T-helper 22 cell (primary cell): Measurements from ENCODE around the gene ADD3.

Experiments used
- DNase-seq: peaks from one replicate; pipeline ENCODE4 v3.0.0-alpha.2; 2020; ENCODE audit warnings: low read depth

ADD3 gene

GRCh38 chr10:110176141-110177030, 168.6 kb downstream of the ADD3 start:
- DNase-seq: no peak

- DNase-seq: no peak
These were observed 171.4 kb downstream of the ADD3 start for GRCh38 chr10:110179220-110179619.

DNA sequence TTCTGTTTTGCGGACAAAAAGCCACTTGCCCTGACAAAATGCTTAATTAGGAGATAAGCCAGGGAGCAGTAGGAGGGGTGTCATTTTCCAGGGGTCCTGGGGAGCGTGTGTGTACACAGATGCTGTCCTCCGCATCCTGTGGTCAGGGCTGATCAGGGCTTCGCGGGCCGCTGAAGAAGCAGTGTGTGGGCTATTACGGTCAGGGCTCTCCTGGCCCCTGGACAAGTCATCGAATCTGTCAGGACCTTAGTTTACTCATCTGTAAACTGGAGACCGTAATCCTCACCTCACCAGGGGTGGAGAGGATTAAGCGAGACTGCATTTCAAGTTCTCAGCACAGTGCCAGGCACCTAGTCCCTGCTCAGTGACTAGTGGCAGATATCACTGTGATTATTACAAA, 173.7 kb downstream of the ADD3 start:
- no peak for DNase-seq

- no peak for DNase-seq
These were observed 174.1 kb downstream of the ADD3 start for GRCh38 chr10:110181911-110182310.

DNA sequence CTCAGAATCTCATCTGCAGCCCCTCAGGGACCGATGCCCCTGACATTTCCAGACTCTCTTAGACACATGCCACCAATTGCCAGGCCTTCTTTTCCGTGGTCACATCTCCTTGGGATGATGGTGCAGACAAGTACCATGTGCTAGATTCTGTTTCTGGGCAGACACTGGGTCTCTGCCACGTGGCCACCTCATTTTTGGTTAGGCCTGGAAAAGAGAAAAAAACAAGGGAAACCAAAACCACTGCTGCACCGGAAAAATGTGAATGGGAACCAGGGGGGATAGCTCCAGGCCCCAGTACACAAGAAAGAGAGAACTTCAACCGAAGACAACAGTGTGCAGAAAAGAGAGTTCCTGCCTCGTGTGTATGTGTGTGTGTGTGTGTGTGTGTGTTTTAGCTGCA, 176.6 kb downstream of the ADD3 start:
- no peak for DNase-seq
